Caco-2 (cell line): ENCODE results near the gene TMEM202. TPM values are rescaled to one million over a fixed set of nuclear protein-coding genes. Genes with fewer than 3 reads are reported as not detected.
"Not testable (repeated sequence)": the region's sequence is repeated elsewhere in the genome, so short reads cannot be mapped to it uniquely, and the experiment has no call there.

Experiments
- BruUV-seq: library from RNA; stranded (reverse); fragments of 400-500 nt; replicated peaks from 2 replicates; lab custom pipeline; 2021; lab: Mats Ljungman, UMichigan
- CTCF ChIA-PET: fragments of 300-600 bp; sonication (Branson Sonifier 250); formaldehyde crosslinking; loops from one replicate; lab custom pipeline; 2022; ENCODE audit warnings: antibody characterized with exemption; lab: Charles Lee
- POLR2A ChIA-PET: fragments of 300-600 bp; sonication (Branson Sonifier 250); formaldehyde crosslinking; loops from one replicate; lab custom pipeline; 2022; ENCODE audit warnings: antibody characterized with exemption; lab: Charles Lee
- DNase-seq, 2 experiments: peaks; one replicate each; pipeline versions ENCODE4 v3.0.0 to v3.0.0-alpha.2; 2020 to 2022
- H3K27me3 ChIP-seq: replicated peaks from 2 replicates; pipeline ENCODE4 v1.6.0; 2011; ENCODE audit warnings: low read length; ENCODE audit not compliant: control insufficient read depth, insufficient read depth
- H3K36me3 ChIP-seq: 2 replicates; pipeline ENCODE4 v1.5.1; 2011; ENCODE audit warnings: low read length; ENCODE audit not compliant: control insufficient read depth, insufficient read depth
- H3K4me1 ChIP-seq: fragments of 250-450 bp; sonication (Bioruptor Pico); 2 replicates; pipeline ENCODE4 v1.5.1; 2020; ENCODE audit warnings: mild to moderate bottlenecking
- H3K4me3 ChIP-seq: 2 replicates; pipeline ENCODE4 v1.5.1; 2011; ENCODE audit warnings: low read depth, mild to moderate bottlenecking, control low read depth, low read length
- H3K9me3 ChIP-seq: fragments of 250-450 bp; sonication (Bioruptor Pico); 2 replicates; pipeline ENCODE4 v1.5.1; 2020; ENCODE audit warnings: mild to moderate bottlenecking, moderate library complexity
- H3K27ac Mint-ChIP-seq: one replicate; pipeline ENCODE4 v1.8.0; 2022; ENCODE audit warnings: mixed read lengths; ENCODE audit not compliant: unreplicated experiment
- H3K27me3 Mint-ChIP-seq: one replicate; pipeline ENCODE4 v1.8.0; 2022; ENCODE audit warnings: mixed read lengths; ENCODE audit not compliant: insufficient read depth, unreplicated experiment
- H3K36me3 Mint-ChIP-seq: one replicate; pipeline ENCODE4 v1.8.0; 2022; ENCODE audit warnings: mild to moderate bottlenecking, mixed read lengths; ENCODE audit not compliant: insufficient read depth, unreplicated experiment
- H3K4me1 Mint-ChIP-seq: one replicate; pipeline ENCODE4 v1.8.0; 2022; ENCODE audit warnings: low read depth, mixed read lengths; ENCODE audit not compliant: unreplicated experiment
- H3K4me3 Mint-ChIP-seq: one replicate; pipeline ENCODE4 v1.8.0; 2022; ENCODE audit warnings: mild to moderate bottlenecking, moderate library complexity, mixed read lengths; ENCODE audit not compliant: unreplicated experiment
- H3K9me3 Mint-ChIP-seq: one replicate; pipeline ENCODE4 v1.8.0; 2022; ENCODE audit warnings: mixed read lengths; ENCODE audit not compliant: unreplicated experiment
- CTCF ChIP-seq, 2 experiments: fragments of 200-600 bp in 1 of 2; IDR thresholded peaks; 1 replicate in 1 of 2; 2 replicates in 1 of 2; pipeline versions ENCODE4 v1.5.1 to v1.8.0; 2011 to 2022; ENCODE audit warnings: antibody characterized with exemption in 1 of 2, control low read depth in 1 of 2, inconsistent platforms in 1 of 2, low read depth in 1 of 2, low read length in 1 of 2, mild to moderate bottlenecking in 1 of 2, moderate library complexity in 1 of 2; ENCODE audit not compliant: insufficient read depth in 1 of 2, severe bottlenecking in 1 of 2, unreplicated experiment in 1 of 2
- intact Hi-C: fragments of 100-400 bp; cut with micrococcal nuclease; formaldehyde crosslinking; loops from one replicate; pipeline ENCODE4 v1.10.0; 2022; ENCODE audit not compliant: unreplicated experiment
- total RNA-seq: library from RNA; stranded (reverse); gene quantifications from 2 replicates; pipeline ENCODE4 v1.2.3, GENCODE V29; 2022

Gene TMEM202
- total RNA-seq, 1 experiment from 2014 or later = not detected

GRCh38 chr15:72423256-72423655, 25.2 kb downstream of the TMEM202 start:
- CTCF ChIA-PET = no interaction called here
- no peak for DNase-seq
- no peak overlapping the region for H3K4me3 Mint-ChIP-seq
- H3K9me3 ChIP-seq = peaks cover 7% of the 10 kb centered on the region
- H3K9me3 Mint-ChIP-seq = peaks cover 36% of the 10 kb centered on the region
- intact Hi-C loops = no loop called here
- no peaks in the 10 kb centered on the region for H3K4me1 ChIP-seq
- H3K4me3 ChIP-seq = no peak overlapping the region
- H3K27ac Mint-ChIP-seq = no peak overlapping the region
- no peaks in the 10 kb centered on the region for H3K4me1 Mint-ChIP-seq
- POLR2A ChIA-PET = no interaction called here
- H3K27me3 ChIP-seq = no peaks in the 10 kb centered on the region
- H3K36me3 ChIP-seq = no peaks in the 10 kb centered on the region
- H3K36me3 Mint-ChIP-seq = no peaks in the 10 kb centered on the region
- no peaks in the 10 kb centered on the region for H3K27me3 Mint-ChIP-seq
- no peak for TF ChIP-seq CTCF (IDR thresholded peaks at IDR 0.05; ENCODE audit: insufficient read depth in 1 of 2, low read depth in 1 of 2, low read length in 1 of 2, severe bottlenecking in 1 of 2, unreplicated experiment in 1 of 2)
- no TSS peak for BruUV-seq

GRCh38 chr15:72426753-72427152, 28.6 kb downstream of the TMEM202 start:
- H3K27me3 Mint-ChIP-seq = peaks cover 5% of the 10 kb centered on the region
- CTCF ChIA-PET = no interaction called here

GRCh38 chr15:72437650-72438316, 39.7 kb downstream of the TMEM202 start:
- no peaks in the 10 kb centered on the region for H3K36me3 ChIP-seq

More at GRCh38 chr15:72426753-72427152, 28.6 kb downstream of the TMEM202 start:
- intact Hi-C loops = no loop called here
- H3K4me3 ChIP-seq = no peak overlapping the region
- DNase-seq = no peak
- POLR2A ChIA-PET = no interaction called here
- H3K36me3 Mint-ChIP-seq = no peaks in the 10 kb centered on the region
- H3K9me3 Mint-ChIP-seq = peaks cover 36% of the 10 kb centered on the region
- no peaks in the 10 kb centered on the region for H3K36me3 ChIP-seq
- no peaks in the 10 kb centered on the region for H3K4me1 Mint-ChIP-seq
- H3K9me3 ChIP-seq = peaks cover 7% of the 10 kb centered on the region
- no peak overlapping the region for H3K27ac Mint-ChIP-seq
- BruUV-seq = no TSS peak
- no peak overlapping the region for H3K4me3 Mint-ChIP-seq
- no peaks in the 10 kb centered on the region for H3K27me3 ChIP-seq
- no peak for TF ChIP-seq CTCF (IDR thresholded peaks at IDR 0.05; ENCODE audit: insufficient read depth in 1 of 2, low read depth in 1 of 2, low read length in 1 of 2, severe bottlenecking in 1 of 2, unreplicated experiment in 1 of 2)
- no peaks in the 10 kb centered on the region for H3K4me1 ChIP-seq

GRCh38 chr15:72442848-72443247, 44.7 kb downstream of the TMEM202 start:
- H3K4me1 ChIP-seq, H3K9me3 Mint-ChIP-seq, H3K36me3 ChIP-seq, H3K36me3 Mint-ChIP-seq, POLR2A ChIA-PET, H3K4me3 ChIP-seq, CTCF ChIA-PET, H3K27me3 ChIP-seq, H3K4me1 Mint-ChIP-seq, H3K4me3 Mint-ChIP-seq, H3K27ac Mint-ChIP-seq, DNase-seq, H3K9me3 ChIP-seq, intact Hi-C loops, BruUV-seq: not testable (repeated sequence)
- H3K27me3 Mint-ChIP-seq = peaks cover 14% of the 10 kb centered on the region

More at GRCh38 chr15:72437650-72438316, 39.7 kb downstream of the TMEM202 start:
- intact Hi-C loops = no loop called here
- H3K9me3 ChIP-seq = no peaks in the 10 kb centered on the region
- Mint-ChIP-seq H3K4me3 (no peak overlapping the region), H3K9me3 (peaks cover 21% of the 10 kb centered on the region), H3K27me3 (peaks cover 13% of the 10 kb centered on the region), H3K27ac (no peak overlapping the region), H3K36me3 (no peaks in the 10 kb centered on the region), H3K4me1 (no peaks in the 10 kb centered on the region)
- no peak for TF ChIP-seq CTCF (IDR thresholded peaks at IDR 0.05; ENCODE audit: insufficient read depth in 1 of 2, low read depth in 1 of 2, low read length in 1 of 2, severe bottlenecking in 1 of 2, unreplicated experiment in 1 of 2)
- H3K4me3 ChIP-seq = no peak overlapping the region
- DNase-seq = no peak
- ChIA-PET CTCF (no interaction called here), POLR2A (no interaction called here)
- no peaks in the 10 kb centered on the region for H3K27me3 ChIP-seq
- H3K4me1 ChIP-seq = no peaks in the 10 kb centered on the region
- no TSS peak for BruUV-seq
